Stimulated activated CD4-positive, alpha-beta T cell treated with anti-CD3 and anti-CD28 coated beads, Interleukin-2, amount 100 ng/mL, for 48 hours (primary cell): Measurements from ENCODE around the gene FGF11.
"Not testable (repeated sequence)": the region's sequence is repeated elsewhere in the genome, so short reads cannot be mapped to it uniquely, and the experiment has no call there.

ENCODE experiments used
- DNase-seq, 2 donors: peaks; one replicate each; pipeline ENCODE4 v3.0.0-alpha.2; 2020

The FGF11 gene

DNA sequence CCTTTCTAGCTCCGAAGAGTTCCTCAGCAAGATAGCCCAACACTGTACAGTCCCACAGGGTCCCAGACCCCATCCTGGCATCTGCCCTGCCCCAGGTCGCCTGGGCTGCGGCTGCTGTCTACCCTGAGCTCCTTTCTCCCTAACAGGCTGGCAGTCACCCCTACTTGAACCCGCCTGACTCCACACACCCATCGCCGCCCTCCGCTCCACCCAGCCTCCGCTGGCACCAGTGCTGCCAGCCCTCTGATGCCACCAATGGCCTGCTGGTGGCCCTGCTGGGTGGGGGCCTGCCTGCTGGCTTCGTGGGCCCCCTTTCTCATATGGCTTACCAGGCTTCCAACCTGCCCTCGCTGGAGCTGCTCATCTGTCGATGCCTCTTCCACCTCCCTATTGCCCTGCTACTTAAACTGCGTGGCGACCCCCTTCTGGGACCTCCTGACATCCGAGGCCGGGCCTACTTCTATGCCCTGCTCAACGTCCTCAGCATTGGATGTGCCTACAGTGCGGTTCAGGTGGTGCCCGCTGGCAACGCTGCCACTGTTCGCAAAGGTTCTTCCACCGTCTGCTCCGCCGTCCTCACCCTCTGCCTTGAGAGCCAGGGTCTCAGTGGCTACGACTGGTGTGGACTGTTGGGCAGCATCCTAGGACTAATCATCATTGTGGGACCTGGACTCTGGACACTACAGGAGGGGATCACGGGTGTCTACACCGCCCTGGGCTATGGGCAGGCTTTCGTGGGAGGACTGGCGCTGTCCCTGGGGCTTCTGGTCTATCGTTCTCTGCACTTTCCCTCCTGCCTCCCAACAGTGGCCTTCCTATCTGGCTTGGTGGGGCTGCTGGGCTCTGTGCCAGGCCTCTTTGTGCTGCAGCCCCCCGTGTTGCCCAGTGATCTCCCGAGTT, 42.8 kb downstream of the FGF11 start:
- DNase-seq: not testable (repeated sequence)

DNA sequence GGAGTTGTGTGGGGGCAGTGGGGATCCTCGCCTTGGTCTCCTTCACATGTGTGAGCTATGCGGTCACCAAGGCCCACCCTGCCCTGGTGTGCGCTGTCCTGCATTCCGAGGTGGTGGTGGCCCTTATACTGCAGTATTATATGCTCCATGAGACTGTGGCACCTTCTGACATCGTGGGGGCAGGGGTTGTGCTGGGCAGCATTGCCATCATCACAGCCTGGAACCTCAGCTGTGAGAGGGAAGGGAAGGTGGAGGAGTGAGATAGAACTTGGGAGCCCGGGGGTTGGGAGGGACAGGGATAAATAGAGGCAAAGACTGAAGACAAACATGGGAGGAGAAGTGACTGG, 43.4 kb downstream of the FGF11 start:
- not testable (repeated sequence) for DNase-seq

DNA sequence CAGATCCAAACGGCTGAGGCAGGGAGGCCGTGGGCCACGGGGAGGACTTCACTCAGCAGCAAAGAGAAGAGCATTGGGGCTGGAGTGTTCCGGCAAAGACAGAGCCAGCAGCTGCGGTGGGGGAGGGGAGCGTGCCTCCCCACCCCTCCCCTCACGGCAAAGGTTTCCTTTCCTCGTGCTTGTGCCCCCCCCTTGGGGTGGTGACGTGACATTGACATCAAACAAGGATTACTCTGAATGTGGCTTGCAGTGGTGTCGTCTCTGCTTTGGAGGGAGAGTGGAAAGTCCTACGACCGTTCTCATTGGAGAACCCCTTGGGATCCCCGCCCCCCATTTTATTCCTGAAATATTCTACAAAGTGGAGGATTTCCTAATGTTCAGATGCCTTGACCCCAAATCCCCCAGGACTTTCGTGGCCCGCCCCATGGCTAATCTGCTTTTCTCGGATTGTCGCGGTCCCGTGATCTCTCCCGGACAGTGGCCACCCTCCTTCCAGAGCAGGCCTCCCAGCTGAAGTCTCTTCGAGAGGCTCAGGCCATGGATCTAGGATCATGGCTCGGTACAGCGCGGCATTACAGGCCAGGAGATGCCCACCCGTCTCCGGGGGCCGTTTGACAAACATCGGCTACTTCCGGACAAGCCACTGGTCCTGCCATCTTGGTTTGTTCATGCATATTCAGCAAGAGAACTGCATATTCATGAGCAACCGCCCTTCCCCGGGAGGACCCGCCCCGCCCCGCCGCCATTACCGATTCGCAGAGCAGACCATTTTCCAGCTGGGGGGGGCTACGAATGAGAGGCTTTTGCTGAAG, 44.1 kb downstream of the FGF11 start:
- DNase-seq: peak; percentile 88 to 91

DNA sequence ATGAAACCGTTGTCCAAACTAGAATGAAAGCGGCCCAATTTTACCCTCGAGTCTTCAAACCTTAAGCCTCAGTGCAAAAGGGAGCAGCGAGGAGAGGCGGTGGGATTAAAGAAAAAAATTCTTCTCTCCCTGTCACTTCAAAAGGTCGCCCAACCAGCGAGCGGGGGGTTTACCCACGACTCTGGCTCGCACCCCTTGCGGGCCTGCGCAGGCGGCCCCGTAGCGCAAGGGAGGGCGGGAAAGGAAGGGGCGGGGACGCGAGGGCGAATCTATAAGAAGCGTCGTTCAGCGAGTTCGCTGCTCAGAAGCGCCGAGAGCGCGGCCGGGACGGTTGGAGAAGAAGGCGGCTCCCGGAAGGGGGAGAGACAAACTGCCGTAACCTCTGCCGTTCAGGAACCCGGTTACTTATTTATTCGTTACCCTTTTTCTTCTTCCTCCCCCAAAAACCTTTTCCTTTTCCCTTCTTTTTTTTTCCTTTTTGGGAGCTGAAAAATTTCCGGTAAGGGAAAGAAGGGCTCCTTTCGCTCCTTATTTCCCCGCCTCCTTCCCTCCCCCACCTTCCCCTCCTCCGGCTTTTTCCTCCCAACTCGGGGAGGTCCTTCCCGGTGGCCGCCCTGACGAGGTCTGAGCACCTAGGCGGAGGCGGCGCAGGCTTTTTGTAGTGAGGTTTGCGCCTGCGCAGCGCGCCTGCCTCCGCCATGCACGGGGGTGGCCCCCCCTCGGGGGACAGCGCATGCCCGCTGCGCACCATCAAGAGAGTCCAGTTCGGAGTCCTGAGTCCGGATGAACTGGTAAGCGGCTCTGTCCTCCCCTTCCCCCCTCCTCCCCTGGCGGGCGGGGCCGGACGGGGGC, 45.0 kb downstream of the FGF11 start, which contains the start of gene POLR2A:
Gene POLR2A (plus strand): TSS at position 300 of the 852 bp plus-strand sequence.
- peak; percentile 96 to 98 for DNase-seq

DNA sequence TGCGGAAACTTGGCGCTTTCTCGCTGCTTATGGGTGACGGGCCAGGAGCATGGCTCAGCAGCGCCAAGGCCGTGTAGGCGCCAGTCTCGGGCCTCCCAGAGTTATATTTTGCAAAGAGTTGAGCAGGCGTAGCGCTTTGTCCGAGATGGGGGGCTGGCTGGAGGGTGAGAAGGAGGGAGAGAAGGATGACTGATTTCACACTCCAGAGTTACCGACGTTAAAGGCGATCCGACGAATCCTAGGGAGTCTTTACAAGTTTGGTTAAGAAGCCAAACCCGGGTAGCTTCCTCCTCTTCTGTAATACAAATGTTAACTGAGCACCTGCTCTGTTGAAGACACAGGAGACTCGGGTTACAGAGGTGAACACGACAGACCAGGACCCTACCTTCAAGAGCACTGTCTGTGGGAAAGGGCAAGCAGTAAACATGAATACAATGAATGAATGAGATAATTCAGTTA, 45.6 kb downstream of the FGF11 start:
- DNase-seq: no peak

DNA sequence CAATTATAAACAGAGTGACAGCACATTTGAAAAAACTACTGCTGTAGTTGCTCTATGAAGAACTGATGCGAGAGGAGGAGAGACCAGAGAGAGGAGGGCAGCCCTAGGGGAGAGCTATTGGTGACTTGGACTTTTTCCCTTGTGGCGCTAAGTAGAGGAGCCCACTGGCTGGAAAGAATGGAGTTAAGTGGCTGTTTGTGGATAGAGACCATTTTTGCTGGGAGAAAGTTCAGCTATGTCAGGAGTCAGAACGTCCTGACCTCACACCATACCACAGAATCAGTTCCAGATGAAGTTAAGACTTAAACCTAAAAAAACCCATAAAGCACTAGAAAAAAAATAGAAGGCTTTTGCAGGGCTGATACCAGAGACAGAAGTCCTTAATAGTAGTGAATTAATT, 46.9 kb downstream of the FGF11 start:
- no peak for DNase-seq

DNA sequence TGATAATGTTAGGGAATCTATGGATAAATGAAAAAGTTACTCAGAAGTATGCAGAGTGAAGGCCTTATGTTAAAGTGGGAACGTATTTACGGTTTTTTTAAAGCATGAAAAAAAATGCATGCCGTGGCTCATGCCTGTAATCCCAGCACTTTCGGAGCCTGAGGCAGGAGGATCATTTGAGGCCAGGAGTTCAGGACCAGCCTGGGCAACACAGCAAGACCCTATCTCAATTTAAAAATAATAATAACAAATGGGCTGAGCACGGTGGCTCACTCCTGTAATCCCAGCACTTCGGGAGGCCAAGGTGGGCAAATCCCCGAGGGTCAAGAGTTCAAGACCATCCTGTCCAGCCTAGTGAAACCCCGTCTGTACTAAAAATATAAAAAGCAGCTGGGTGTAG, 50.8 kb downstream of the FGF11 start:
- DNase-seq: no peak

DNA sequence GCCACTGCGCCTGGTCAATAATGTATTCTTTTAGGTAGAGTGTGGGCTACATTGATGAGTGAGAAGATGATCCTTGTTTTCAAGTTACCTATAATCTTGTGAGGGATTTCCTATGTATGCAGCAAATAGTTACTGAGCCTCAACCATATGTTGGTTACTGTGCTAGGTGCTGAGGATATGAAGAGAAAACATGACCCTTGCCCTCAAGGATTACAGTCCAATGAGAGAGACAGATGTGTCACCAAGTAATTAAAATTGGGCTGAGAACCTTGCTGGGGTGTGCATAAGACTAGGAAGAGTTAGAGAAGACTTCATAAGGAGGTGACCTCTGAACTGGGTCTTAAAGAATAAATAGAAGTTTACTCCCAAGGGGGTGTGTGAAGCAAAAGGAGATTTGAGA, 52.3 kb downstream of the FGF11 start:
- DNase-seq: no peak

DNA sequence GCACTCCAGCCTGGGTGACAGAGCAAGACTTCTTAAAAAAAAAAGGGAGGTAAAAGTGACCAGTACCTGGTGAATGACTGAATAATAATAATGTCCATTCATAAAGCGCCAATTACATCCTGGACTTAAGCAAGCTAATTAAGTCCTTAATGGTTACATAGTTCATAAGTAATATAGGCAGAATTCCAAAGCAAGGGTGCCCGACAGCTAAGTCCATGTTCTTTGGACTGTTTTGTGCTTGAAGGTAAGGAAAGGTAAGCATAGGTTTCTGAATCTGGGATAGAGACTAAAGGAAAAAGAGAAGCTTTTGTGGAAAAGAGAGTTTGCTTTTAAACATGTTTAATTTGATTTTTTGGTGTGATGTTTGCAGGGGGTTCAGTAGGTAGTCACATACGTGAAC, 54.6 kb downstream of the FGF11 start:
- no peak for DNase-seq
